22Rv1 (cell line): ENCODE results near the gene SARDH.

Source experiments
- H3K27ac ChIP-seq: fragments of 450-650 bp; 2 replicates; pipeline ENCODE4 v1.5.1; 2017
- ZFX ChIP-seq: fragments of 450-650 bp; IDR thresholded peaks from 2 replicates; pipeline ENCODE4 v1.6.1; 2017; ENCODE audit warnings: antibody characterized with exemption, borderline replicate concordance
- TF ChIP-seq, protein P1 (sequence below): fragments of 450-650 bp; IDR thresholded peaks from 2 replicates; pipeline ENCODE4 v1.5.1; 2017; ENCODE audit warnings: mild to moderate bottlenecking

The SARDH gene

GRCh38 chr9:133783331-133783731 is 45.2 kb upstream of the SARDH start:
- no peak for TF ChIP-seq ZFX
- TF ChIP-seq, protein P1, sequence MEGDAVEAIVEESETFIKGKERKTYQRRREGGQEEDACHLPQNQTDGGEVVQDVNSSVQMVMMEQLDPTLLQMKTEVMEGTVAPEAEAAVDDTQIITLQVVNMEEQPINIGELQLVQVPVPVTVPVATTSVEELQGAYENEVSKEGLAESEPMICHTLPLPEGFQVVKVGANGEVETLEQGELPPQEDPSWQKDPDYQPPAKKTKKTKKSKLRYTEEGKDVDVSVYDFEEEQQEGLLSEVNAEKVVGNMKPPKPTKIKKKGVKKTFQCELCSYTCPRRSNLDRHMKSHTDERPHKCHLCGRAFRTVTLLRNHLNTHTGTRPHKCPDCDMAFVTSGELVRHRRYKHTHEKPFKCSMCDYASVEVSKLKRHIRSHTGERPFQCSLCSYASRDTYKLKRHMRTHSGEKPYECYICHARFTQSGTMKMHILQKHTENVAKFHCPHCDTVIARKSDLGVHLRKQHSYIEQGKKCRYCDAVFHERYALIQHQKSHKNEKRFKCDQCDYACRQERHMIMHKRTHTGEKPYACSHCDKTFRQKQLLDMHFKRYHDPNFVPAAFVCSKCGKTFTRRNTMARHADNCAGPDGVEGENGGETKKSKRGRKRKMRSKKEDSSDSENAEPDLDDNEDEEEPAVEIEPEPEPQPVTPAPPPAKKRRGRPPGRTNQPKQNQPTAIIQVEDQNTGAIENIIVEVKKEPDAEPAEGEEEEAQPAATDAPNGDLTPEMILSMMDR: no peak
- H3K27ac ChIP-seq: no peak overlapping the region

DNA sequence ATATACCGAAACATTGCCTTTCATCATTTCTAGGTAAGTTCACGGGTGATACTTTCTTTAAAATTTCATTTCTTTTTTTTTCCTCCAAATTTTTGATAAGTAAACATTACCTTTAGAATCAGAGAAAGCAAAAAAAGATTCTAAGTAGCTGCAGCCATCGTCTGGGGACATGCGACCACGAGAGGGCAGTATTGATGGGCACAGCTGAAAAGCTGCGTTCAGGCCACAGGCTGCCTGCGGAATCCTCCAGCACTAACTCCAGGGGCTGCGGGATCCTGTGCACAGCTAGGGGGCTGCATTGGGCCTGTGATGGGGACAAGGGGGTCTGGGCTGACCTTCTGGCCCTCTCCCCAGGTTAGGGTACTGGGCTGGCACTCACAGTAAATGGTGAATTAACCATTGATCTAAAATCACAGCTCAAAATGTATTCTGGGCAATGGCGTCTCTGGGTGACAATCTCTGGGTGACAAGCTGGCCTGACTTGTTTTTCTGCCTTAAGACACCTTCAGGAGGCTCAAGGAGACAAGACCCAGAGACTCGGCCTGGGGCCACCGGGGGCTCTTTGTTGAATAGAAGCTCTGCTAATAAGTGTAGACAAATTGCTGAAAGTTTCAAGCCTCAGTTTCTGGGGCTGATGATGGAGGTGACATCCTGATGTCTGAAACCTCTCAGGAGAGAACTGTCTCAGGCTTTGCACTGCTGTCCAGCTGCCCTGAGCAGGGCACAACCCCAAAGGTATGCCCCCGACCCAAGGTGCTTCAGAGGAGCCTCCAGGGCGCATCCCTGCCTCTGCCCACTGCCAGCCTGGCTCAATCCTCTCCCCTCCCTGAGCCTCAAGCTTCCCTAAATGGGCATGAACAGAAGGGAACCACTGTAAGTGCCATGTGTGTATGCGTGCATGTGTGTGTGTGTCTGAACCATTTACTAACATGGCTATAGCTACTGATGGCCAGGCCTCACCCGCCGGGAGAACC is 44.3 kb upstream of the SARDH start:
- no peak overlapping the region for H3K27ac ChIP-seq
- TF ChIP-seq, protein P1: peak; percentile 89
- no peak for TF ChIP-seq ZFX

DNA sequence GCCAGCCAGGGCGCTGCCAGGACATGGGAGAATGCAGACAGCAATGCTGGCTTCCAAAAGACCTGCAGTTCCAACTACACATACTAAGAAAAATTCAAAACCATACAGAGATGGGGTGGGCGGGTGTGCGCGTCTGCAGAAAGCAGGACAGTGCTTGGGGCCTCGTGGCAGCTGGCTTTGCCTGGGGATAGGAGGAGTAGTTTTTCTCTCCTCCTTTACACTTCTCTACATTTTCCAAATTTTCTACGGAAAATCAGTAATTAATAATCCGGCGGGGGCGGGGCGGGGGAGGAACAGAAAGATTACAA is 43.6 kb upstream of the SARDH start:
- TF ChIP-seq ZFX: no peak
- TF ChIP-seq, protein P1: no peak
- no peak overlapping the region for H3K27ac ChIP-seq

GRCh38 chr9:133780962-133781827 is 43.0 kb upstream of the SARDH start:
- TF ChIP-seq ZFX: no peak
- TF ChIP-seq, protein P1: no peak
- H3K27ac ChIP-seq: no peak overlapping the region

DNA sequence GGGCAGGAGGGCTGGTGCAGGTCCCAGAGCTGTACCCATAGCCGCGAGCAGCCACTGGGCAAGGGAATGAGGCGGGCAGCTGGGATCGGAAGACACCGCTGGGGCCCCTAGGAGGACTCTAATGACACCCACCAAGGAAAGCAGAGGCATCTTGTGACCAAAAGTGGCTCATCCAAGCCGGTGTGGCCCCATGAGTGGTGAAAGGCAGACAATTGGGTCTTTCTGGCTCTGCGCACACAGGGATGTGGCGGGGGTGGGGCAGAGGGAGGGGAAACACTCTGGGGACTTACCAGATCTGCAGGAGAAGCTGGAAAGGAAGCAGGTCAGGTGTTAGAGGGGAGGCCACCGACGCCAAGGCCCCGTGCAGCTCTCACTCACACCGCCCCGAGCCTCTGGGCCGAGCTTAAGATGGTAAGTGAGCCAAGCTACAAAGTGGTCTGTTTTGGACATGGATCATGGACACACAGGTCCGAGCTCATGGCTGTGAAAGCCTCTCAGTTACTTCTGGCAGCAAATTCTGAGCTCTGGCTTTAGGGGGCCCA is 42.3 kb upstream of the SARDH start:
- H3K27ac ChIP-seq: no peak overlapping the region
- TF ChIP-seq ZFX: no peak
- TF ChIP-seq, protein P1: no peak

DNA sequence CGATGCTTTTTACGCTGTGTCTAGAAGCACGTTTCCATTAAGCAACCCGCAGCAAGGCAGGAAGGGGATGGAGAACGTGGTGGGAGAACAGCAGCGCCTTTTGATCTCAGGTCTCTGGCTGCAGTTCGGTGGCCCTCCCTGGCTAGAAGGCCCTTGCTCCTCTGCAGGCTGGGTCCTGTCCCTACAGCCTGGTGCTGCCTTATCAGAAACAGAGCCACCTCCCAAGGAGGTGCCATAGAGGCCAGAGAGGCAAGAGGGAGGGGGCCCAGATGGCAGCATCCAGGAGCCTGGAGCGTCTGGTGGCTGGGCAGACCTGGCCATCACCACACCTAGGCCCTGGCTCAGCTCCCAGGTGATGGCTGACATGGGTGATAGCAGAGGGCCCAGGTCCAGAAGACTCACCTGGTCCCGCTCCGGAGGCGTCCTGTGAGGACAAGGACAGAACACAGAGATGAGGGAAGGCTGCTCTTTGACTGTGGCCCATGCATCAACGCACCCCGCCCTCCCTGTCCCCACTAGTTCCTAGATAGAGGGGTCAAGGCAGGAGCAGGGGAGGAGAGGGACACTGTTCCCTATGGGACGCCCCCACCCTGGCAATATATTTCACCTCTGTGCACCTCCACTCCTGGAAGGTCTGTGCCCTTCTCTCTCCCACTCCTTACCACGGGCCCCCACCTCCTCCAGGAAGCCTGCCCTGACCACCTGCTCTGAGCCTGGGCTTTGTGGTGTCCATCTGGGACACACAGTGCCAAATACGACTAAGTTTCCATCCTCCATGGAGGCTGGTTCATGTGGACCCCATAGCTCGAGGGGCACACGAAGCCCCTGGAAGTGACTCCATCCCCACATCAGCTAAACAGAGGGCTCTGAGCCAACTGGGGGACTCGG is 41.6 kb upstream of the SARDH start:
- no peak for TF ChIP-seq ZFX
- TF ChIP-seq, protein P1: no peak
- no peak overlapping the region for H3K27ac ChIP-seq
